Psoas muscle (tissue), 8 donors: ENCODE data around the gene FNDC3B. TPM values are rescaled to one million over a fixed set of nuclear protein-coding genes. Genes with fewer than 3 reads are reported as not detected.

Source experiments
- ATAC-seq, 4 donors: fragments of 200-7000 bp; cut with Tn5 transposase; one replicate each; pipeline ENCODE4 v1.9.1; 2020; ENCODE audit warnings: moderate library complexity in 3 of 4, mild to moderate bottlenecking in 2 of 4
- DNase-seq, 2 donors: peaks; one replicate each; pipeline ENCODE4 v3.0.0-alpha.2; 2020
- H3K27ac ChIP-seq: fragments of 200-600 bp; one replicate; pipeline ENCODE4 v1.8.0; 2022
- H3K27me3 ChIP-seq, 3 donors: fragments of 200-600 bp in 1 of 3; one replicate each; pipeline versions ENCODE4 v1.6.1 to v1.8.0; 2013 to 2022; ENCODE audit warnings: low read length in 2 of 3, mild to moderate bottlenecking in 2 of 3, moderate library complexity in 1 of 3; ENCODE audit not compliant: insufficient read depth in 3 of 3
- H3K36me3 ChIP-seq, 2 donors: fragments of 200-600 bp in 1 of 2; one replicate each; pipeline versions ENCODE4 v1.6.1 to v1.8.0; 2013 to 2022; ENCODE audit warnings: low read depth in 1 of 2, mild to moderate bottlenecking in 1 of 2, moderate library complexity in 1 of 2; ENCODE audit not compliant: insufficient read depth in 1 of 2
- H3K4me1 ChIP-seq: fragments of 200-600 bp; one replicate; pipeline ENCODE4 v1.8.0; 2022
- H3K4me3 ChIP-seq: fragments of 200-600 bp; one replicate; pipeline ENCODE4 v1.8.0; 2022; ENCODE audit warnings: mild to moderate bottlenecking
- H3K9me3 ChIP-seq: fragments of 200-600 bp; one replicate; pipeline ENCODE4 v1.8.0; 2022
- CTCF ChIP-seq: fragments of 200-600 bp; IDR thresholded peaks from one replicate; pipeline ENCODE4 v1.8.0; 2022; ENCODE audit warnings: antibody characterized with exemption
- WGBS, 3 donors: extraction: QIAGEN DNeasy Blood & Tissue Kit; methylation state at CpG; one replicate each; pipeline versions ENCODE4 v1.1.6 to v1.1.7; 2013; 5-methylcytosine and 5-hydroxymethylcytosine counted together
- intact Hi-C, 2 donors: fragments of 100-400 bp; cut with DNase I; formaldehyde crosslinking; loops; one replicate each; pipeline versions ENCODE4 v1.11.0 to v1.14.2; 2022
- polyA plus RNA-seq, 3 donors: library from polyadenylated mRNA; stranded (reverse); fragments of 200-250 nt; gene quantifications; one replicate each; pipeline ENCODE4 v1.2.3, GENCODE V29; 2013
- total RNA-seq, 4 donors: library from RNA; stranded (reverse); fragmentation: NEBNext Ultra II Directional in 2 of 4; extraction: Animal tissue kit (Norgen Biotek cat#: 25700) in 2 of 4; gene quantifications; one replicate each; pipeline versions ENCODE4 v1.2.1 to v1.2.4, GENCODE V29; 2021 to 2023
- donor health status: healthy with polysubstance abuse.
- donor health status: DM: no; HTN: no; CAD: no; lungs with moderate emphysema.
- donor health status: Bipolar disorder and iron deficiency.
- donor health status: healthy.
- donor health status: DM: yes; HTN: yes; CAD: no.
- donor health status: DM: no; HTN: no; CAD: no.
- donor health status: DM: no; HTN: no; CAD: no.
- donor health status: DM: yes; HTN: yes; CAD: no.

FNDC3B gene
- total and polyA plus RNA-seq, 7 donors = 12.4 to 133 (median 50.8) TPM

- WGBS, 3 donors = 81 to 92% (median 86%) methylated on average over 2 of the region's 2 CpGs
- H3K27ac ChIP-seq = no peak overlapping the region
Observed at GRCh38 chr3:172100482-172100881, 61.1 kb downstream of the FNDC3B start.

GRCh38 chr3:172101107-172101506, 61.7 kb downstream of the FNDC3B start:
- H3K27me3 ChIP-seq = no peaks in the 10 kb centered on the region
- H3K36me3 ChIP-seq = no peaks in the 10 kb centered on the region
- no peak overlapping the region for H3K4me3 ChIP-seq
- TF ChIP-seq CTCF = no peak
- 31 to 39% (median 32%) methylated on average over 3 of the region's 3 CpGs for WGBS, 3 donors
- H3K27ac ChIP-seq = no peak overlapping the region
- H3K4me1 ChIP-seq = peaks cover 90% of the 10 kb centered on the region
- no peaks in the 10 kb centered on the region for H3K9me3 ChIP-seq
- intact Hi-C loops = no loop called here
- ATAC-seq (no peak), DNase-seq (no peak)

More at GRCh38 chr3:172100482-172100881, 61.1 kb downstream of the FNDC3B start:
- DNase-seq (no peak), ATAC-seq (no peak)
- Histone ChIP-seq H3K4me1 (peaks cover 91% of the 10 kb centered on the region), H3K27me3 (no peaks in the 10 kb centered on the region), H3K36me3 (no peaks in the 10 kb centered on the region), H3K4me3 (no peak overlapping the region), H3K9me3 (no peaks in the 10 kb centered on the region)
- intact Hi-C loops = no loop called here
- no peak for TF ChIP-seq CTCF

- 64 to 76% (median 67%) methylated on average over 5 of the region's 5 CpGs for WGBS, 3 donors
- intact Hi-C loops = no loop called here
- Histone ChIP-seq H3K27ac (peak overlapping the region; percentile 1), H3K9me3 (no peaks in the 10 kb centered on the region), H3K36me3 (no peaks in the 10 kb centered on the region), H3K27me3 (no peaks in the 10 kb centered on the region), H3K4me1 (peaks cover 78% of the 10 kb centered on the region), H3K4me3 (no peak overlapping the region)
- no peak for TF ChIP-seq CTCF
- DNase-seq (no peak), ATAC-seq (no peak)
Observed at GRCh38 chr3:172102123-172102882, 62.9 kb downstream of the FNDC3B start.

GRCh38 chr3:172102883-172103310, 63.5 kb downstream of the FNDC3B start:
- Histone ChIP-seq H3K27me3 (no peaks in the 10 kb centered on the region), H3K4me3 (no peak overlapping the region), H3K9me3 (no peaks in the 10 kb centered on the region), H3K36me3 (no peaks in the 10 kb centered on the region), H3K4me1 (peaks cover 72% of the 10 kb centered on the region), H3K27ac (no peak overlapping the region)
- intact Hi-C loops = no loop called here
- DNase-seq = no peak
- no peak for TF ChIP-seq CTCF
- 60 to 89% (median 81%) methylated on average over 3 of the region's 3 CpGs for WGBS, 3 donors
- ATAC-seq = no peak
